HepG2 (cell line): ENCODE data around the gene SATB2. TPM values are rescaled to one million over a fixed set of nuclear protein-coding genes. Genes with fewer than 3 reads are reported as not detected.

ENCODE experiments used
- ELF4 ChIP-seq: sonication (generic); formaldehyde crosslinking; IDR thresholded peaks from 2 replicates; pipeline ENCODE4 v1.5.0; 2020; ENCODE audit warnings: missing genetic modification reagents, mild to moderate bottlenecking, moderate library complexity, borderline replicate concordance
- SKIL ChIP-seq: sonication (generic); formaldehyde crosslinking; IDR thresholded peaks from 2 replicates; pipeline ENCODE4 v1.8.0; 2022; ENCODE audit warnings: missing genetic modification reagents, mild to moderate bottlenecking, moderate library complexity, borderline replicate concordance
- ZHX2 ChIP-seq, 2 experiments: sonication (generic) in 1 of 2; formaldehyde crosslinking in 1 of 2; IDR thresholded peaks; 2 replicates each; pipeline versions ENCODE4 v1.6.1 to v1.9.0; 2014 to 2022; ENCODE audit warnings: antibody characterized with exemption in 1 of 2, borderline replicate concordance in 1 of 2, inconsistent platforms in 1 of 2, low read depth in 1 of 2, missing genetic modification reagents in 1 of 2
- ZNF280D ChIP-seq: sonication (generic); formaldehyde crosslinking; IDR thresholded peaks from 2 replicates; pipeline ENCODE4 v1.5.1; 2020; ENCODE audit warnings: mild to moderate bottlenecking, missing genetic modification reagents
- ZNF562 ChIP-seq: sonication (generic); formaldehyde crosslinking; IDR thresholded peaks from 2 replicates; pipeline ENCODE4 v1.8.0; 2022; ENCODE audit warnings: missing genetic modification reagents, borderline replicate concordance
- ZNF839 ChIP-seq: sonication (generic); formaldehyde crosslinking; IDR thresholded peaks from 2 replicates; pipeline ENCODE4 v1.4.0; 2020; ENCODE audit warnings: missing genetic modification reagents, mild to moderate bottlenecking, borderline replicate concordance
- polyA plus RNA-seq, 8 experiments: library from polyadenylated mRNA; depleted of rRNA in 3 of 8; stranded (reverse) in 7 of 8; unstranded in 1 of 8; fragments of >200 nt; fragmentation: Illumina TruSeq in 4 of 8; extraction: Trizol in 4 of 8; gene quantifications; 2 replicates each; pipeline versions ENCODE4 v1.2.1 to v1.2.3, GENCODE V29; 2011 to 2016; ENCODE audit warnings: low read depth in 4 of 8, missing spikeins in 1 of 8, mixed read lengths in 1 of 8; ENCODE audit not compliant: insufficient read depth in 1 of 8
- total RNA-seq, 5 experiments: library from RNA; depleted of rRNA; stranded (reverse); fragments of >200 nt; fragmentation: Illumina TruSeq; extraction: Trizol; gene quantifications; 2 replicates each; pipeline ENCODE4 v1.2.3, GENCODE V29; 2016; ENCODE audit warnings: low read depth in 1 of 5
- TF ChIP-seq, protein P1 (sequence below): sonication (generic); IDR thresholded peaks from 2 replicates; pipeline ENCODE4 v1.6.1; 2016; ENCODE audit warnings: low read depth, borderline replicate concordance
- TF ChIP-seq, protein P2 (sequence below): sonication (generic); formaldehyde crosslinking; IDR thresholded peaks from 2 replicates; pipeline ENCODE4 v1.4.0; 2020; ENCODE audit warnings: missing genetic modification reagents, borderline replicate concordance

The SATB2 gene
- total and polyA plus RNA-seq, 2 of the 13 experiments (the other 11 are each of a cell fraction or from before 2014, with no cell fraction given), result 2.5 to 5.5 TPM

DNA sequence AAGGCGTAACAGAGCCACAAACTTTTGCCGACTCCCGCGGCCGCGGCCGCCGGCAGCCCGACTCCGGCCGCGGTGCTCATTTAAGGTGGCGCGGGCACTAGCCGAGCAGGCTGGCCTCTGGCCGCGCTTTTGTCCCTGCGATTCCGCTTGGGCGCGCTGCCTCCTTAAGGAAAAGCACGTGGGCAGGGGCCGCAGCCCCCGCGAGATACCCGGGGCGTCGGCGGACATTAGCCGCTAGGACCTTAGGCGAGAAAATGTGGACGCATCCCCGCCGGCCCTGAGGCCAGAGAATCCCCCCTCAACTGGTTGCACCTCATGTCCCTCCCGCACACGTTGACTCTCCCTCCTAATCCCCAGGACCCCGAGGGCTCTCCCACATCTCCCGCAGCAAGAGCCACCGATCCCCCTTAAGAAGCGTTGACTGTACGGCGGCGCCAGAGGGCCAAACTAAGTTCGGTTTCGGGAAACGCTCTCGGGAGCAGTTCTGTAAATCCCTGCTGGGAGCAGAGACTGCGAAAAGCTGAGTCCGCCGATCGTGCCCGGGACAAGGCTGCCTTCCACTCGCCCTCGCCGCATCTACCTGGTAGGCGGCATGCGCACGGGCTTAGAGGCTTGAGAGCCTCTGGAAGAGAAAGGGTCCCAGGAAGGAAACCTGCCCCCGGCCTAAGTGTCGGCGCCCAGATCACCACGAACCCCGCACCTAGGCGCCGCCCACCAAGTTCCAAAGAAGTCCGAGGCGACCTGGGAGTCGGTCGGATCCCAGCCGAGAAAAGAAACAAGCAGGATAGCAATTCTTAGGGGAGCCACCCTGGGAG, 1.8 kb upstream of the SATB2 start (continued):
- peak; percentile 94; the same call in 1 of the 2 replicates for TF ChIP-seq ZNF280D (CRISPR knock-in tag)
- TF ChIP-seq, protein P1, sequence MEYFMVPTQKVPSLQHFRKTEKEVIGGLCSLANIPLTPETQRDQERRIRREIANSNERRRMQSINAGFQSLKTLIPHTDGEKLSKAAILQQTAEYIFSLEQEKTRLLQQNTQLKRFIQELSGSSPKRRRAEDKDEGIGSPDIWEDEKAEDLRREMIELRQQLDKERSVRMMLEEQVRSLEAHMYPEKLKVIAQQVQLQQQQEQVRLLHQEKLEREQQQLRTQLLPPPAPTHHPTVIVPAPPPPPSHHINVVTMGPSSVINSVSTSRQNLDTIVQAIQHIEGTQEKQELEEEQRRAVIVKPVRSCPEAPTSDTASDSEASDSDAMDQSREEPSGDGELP, result no peak; the same call in 1 of the 2 replicates
- TF ChIP-seq ZNF562, result peak; percentile 76
- peak; percentile 8; the same call in 1 of the 2 replicates for TF ChIP-seq ZNF839 (CRISPR knock-in tag)
- no peak for TF ChIP-seq ZHX2 (IDR thresholded peaks at IDR 0.05; ENCODE audit: low read depth)
- no peak; the same call in 1 of the 2 replicates for TF ChIP-seq ZHX2 (CRISPR knock-in tag; IDR thresholded peaks at IDR 0.05; ENCODE audit: borderline replicate concordance)
- TF ChIP-seq, protein P2, sequence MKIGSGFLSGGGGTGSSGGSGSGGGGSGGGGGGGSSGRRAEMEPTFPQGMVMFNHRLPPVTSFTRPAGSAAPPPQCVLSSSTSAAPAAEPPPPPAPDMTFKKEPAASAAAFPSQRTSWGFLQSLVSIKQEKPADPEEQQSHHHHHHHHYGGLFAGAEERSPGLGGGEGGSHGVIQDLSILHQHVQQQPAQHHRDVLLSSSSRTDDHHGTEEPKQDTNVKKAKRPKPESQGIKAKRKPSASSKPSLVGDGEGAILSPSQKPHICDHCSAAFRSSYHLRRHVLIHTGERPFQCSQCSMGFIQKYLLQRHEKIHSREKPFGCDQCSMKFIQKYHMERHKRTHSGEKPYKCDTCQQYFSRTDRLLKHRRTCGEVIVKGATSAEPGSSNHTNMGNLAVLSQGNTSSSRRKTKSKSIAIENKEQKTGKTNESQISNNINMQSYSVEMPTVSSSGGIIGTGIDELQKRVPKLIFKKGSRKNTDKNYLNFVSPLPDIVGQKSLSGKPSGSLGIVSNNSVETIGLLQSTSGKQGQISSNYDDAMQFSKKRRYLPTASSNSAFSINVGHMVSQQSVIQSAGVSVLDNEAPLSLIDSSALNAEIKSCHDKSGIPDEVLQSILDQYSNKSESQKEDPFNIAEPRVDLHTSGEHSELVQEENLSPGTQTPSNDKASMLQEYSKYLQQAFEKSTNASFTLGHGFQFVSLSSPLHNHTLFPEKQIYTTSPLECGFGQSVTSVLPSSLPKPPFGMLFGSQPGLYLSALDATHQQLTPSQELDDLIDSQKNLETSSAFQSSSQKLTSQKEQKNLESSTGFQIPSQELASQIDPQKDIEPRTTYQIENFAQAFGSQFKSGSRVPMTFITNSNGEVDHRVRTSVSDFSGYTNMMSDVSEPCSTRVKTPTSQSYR, result no peak
- TF ChIP-seq SKIL (CRISPR knock-in tag), result peak; percentile 61; the same call in 1 of the 2 replicates
- peak; percentile 75; the same call in 1 of the 2 replicates for TF ChIP-seq ELF4 (CRISPR knock-in tag)
